Endothelial cell of umbilical vein (primary cell): ENCODE results near the gene MRC2. TPM values are rescaled to one million over a fixed set of nuclear protein-coding genes. Genes with fewer than 3 reads are reported as not detected.

Experiments
- BruUV-seq: library from RNA; stranded (reverse); fragments of 400-500 nt; replicated peaks from 2 replicates; lab custom pipeline; 2021; lab: Mats Ljungman, UMichigan
- CTCF ChIA-PET: fragments of 300-600, 350-600 bp; sonication (Branson Sonifier 250); formaldehyde crosslinking; loops from one replicate; lab custom pipeline; 2021; ENCODE audit warnings: antibody characterized with exemption, inconsistent platforms; lab: Charles Lee
- POLR2A ChIA-PET: fragments of 300-600, 350-600 bp; sonication (Branson Sonifier 250); formaldehyde crosslinking; loops from one replicate; lab custom pipeline; 2021; ENCODE audit warnings: antibody characterized with exemption, inconsistent platforms; lab: Charles Lee
- DNase-seq: peaks from one replicate; pipeline ENCODE4 v3.0.0-alpha.2; 2011; ENCODE audit warnings: low read depth, low spot score
- FAIRE-seq: peaks from 2 replicates; lab custom pipeline; 2011; peaks lifted over from hg19 to GRCh38; lab: Jason Lieb, UNC
- H2AFZ ChIP-seq: 2 replicates; pipeline ENCODE4 v1.6.0; 2012; ENCODE audit warnings: low read depth, low read length, control low read depth, inconsistent platforms
- H3K27ac ChIP-seq: 2 replicates; pipeline ENCODE4 v1.5.1; 2011; ENCODE audit warnings: low read depth, mild to moderate bottlenecking, control low read depth, low read length, moderate library complexity; ENCODE audit not compliant: insufficient read depth
- H3K27me3 ChIP-seq, 2 experiments: 2 replicates each; pipeline versions ENCODE4 v1.6.0 to v1.6.1; 2011; ENCODE audit warnings: low read length in 2 of 2, mixed read lengths in 1 of 2; ENCODE audit not compliant: control insufficient read depth in 2 of 2, insufficient read depth in 2 of 2
- H3K36me3 ChIP-seq, 2 experiments: 2 replicates in 1 of 2; 3 replicates in 1 of 2; pipeline ENCODE4 v1.5.1; 2011; ENCODE audit warnings: low read length in 2 of 2, mild to moderate bottlenecking in 1 of 2, moderate library complexity in 1 of 2; ENCODE audit not compliant: control insufficient read depth in 2 of 2, insufficient read depth in 2 of 2; ENCODE audit errors: extremely low read depth in 1 of 2
- H3K4me1 ChIP-seq: 3 replicates; pipeline ENCODE4 v1.5.1; 2011; ENCODE audit warnings: mild to moderate bottlenecking, low read length; ENCODE audit not compliant: control insufficient read depth, insufficient read depth; ENCODE audit errors: extremely low read depth
- H3K4me2 ChIP-seq: 2 replicates; pipeline ENCODE4 v1.6.1; 2011; ENCODE audit warnings: low read length, control low read depth, mixed read lengths; ENCODE audit not compliant: insufficient read depth
- H3K4me3 ChIP-seq, 3 experiments: fragments of 200-600 bp in 1 of 3; sonication (generic), shearing (Covaris generic) in 1 of 3; replicated peaks in 1 of 3; 2 replicates each; pipeline ENCODE4 v1.5.1; 2011 to 2016; ENCODE audit warnings: control low read depth in 3 of 3, low read length in 3 of 3, mild to moderate bottlenecking in 2 of 3, inconsistent platforms in 1 of 3, low read depth in 1 of 3, moderate library complexity in 1 of 3; ENCODE audit not compliant: insufficient read depth in 1 of 3
- H3K79me2 ChIP-seq: 2 replicates; pipeline ENCODE4 v1.6.0; 2012; ENCODE audit warnings: low read length, inconsistent platforms; ENCODE audit not compliant: control insufficient read depth, insufficient read depth
- H3K9ac ChIP-seq: replicated peaks from 2 replicates; pipeline ENCODE3; 2011; ENCODE audit warnings: low read length, control low read depth; ENCODE audit not compliant: insufficient read depth; ENCODE audit errors: extremely low read depth
- H3K9me1 ChIP-seq: replicated peaks from 3 replicates; pipeline ENCODE4 v1.6.0; 2011; ENCODE audit warnings: mild to moderate bottlenecking, low read length; ENCODE audit not compliant: control insufficient read depth, insufficient read depth; ENCODE audit errors: extremely low read depth
- H3K9me3 ChIP-seq: replicated peaks from 2 replicates; pipeline ENCODE4 v1.5.1; 2012; ENCODE audit warnings: low read length, inconsistent platforms; ENCODE audit not compliant: control insufficient read depth, insufficient read depth
- H4K20me1 ChIP-seq: replicated peaks from 2 replicates; pipeline ENCODE3; 2011; ENCODE audit warnings: mild to moderate bottlenecking, low read length; ENCODE audit not compliant: control insufficient read depth, insufficient read depth; ENCODE audit errors: extremely low read depth
- CTCF ChIP-seq, 2 donors: IDR thresholded peaks; 1 replicate in 1 of 2; 2 replicates in 1 of 2; pipeline ENCODE4 v1.5.1; 2011; ENCODE audit warnings: low read length in 2 of 2, mild to moderate bottlenecking in 2 of 2, moderate library complexity in 2 of 2, control low read depth in 1 of 2, inconsistent platforms in 1 of 2, low read depth in 1 of 2; ENCODE audit not compliant: insufficient read depth in 1 of 2; ENCODE audit errors: extremely low read depth in 1 of 2
- EZH2 ChIP-seq: IDR thresholded peaks from 2 replicates; pipeline ENCODE4 v1.6.1; 2012; ENCODE audit warnings: borderline replicate concordance, low read depth, mild to moderate bottlenecking, moderate library complexity, low read length, inconsistent platforms; ENCODE audit not compliant: severe bottlenecking
- FOS ChIP-seq: IDR thresholded peaks from 2 replicates; pipeline ENCODE4 v1.6.1; 2011; ENCODE audit warnings: mild to moderate bottlenecking, low read length, moderate library complexity, borderline replicate concordance; ENCODE audit not compliant: insufficient read depth
- GATA2 ChIP-seq: IDR thresholded peaks from 2 replicates; pipeline ENCODE4 v1.7.0; 2011; ENCODE audit warnings: low read depth, mild to moderate bottlenecking, moderate library complexity, mixed read lengths, low read length; ENCODE audit not compliant: insufficient read length, insufficient read depth
- JUN ChIP-seq: IDR thresholded peaks from 2 replicates; pipeline ENCODE4 v1.6.1; 2011; ENCODE audit warnings: borderline replicate concordance, low read depth; ENCODE audit not compliant: insufficient read length, insufficient read depth
- MAX ChIP-seq: IDR thresholded peaks from 2 replicates; pipeline ENCODE4 v1.6.1; 2011; ENCODE audit not compliant: insufficient read depth, insufficient read length
- MYC ChIP-seq: IDR thresholded peaks from one replicate; pipeline ENCODE4 v1.6.1; 2011; ENCODE audit warnings: mild to moderate bottlenecking, low read depth, low read length
- POLR2A ChIP-seq: IDR thresholded peaks from 2 replicates; pipeline ENCODE4 v1.6.1; 2012; ENCODE audit warnings: low read depth, mild to moderate bottlenecking, control low read depth, low read length
- POLR2AphosphoS5 ChIP-seq: IDR thresholded peaks from 2 replicates; pipeline ENCODE4 v1.6.1; 2012; ENCODE audit warnings: low read depth, mild to moderate bottlenecking, control low read depth, low read length, moderate library complexity; ENCODE audit not compliant: insufficient read depth
- dilution Hi-C: fragments of 300-500 bp; cut with MboI; formaldehyde crosslinking; loops from one replicate; pipeline ENCODE4 v1.15.0; 2019; ENCODE audit warnings: low sequenced_read_pairs; ENCODE audit not compliant: extremely low pct_ligation_motif_present
- intact Hi-C: fragments of 100-400 bp; cut with micrococcal nuclease; formaldehyde crosslinking; loops from one replicate; pipeline ENCODE4 v1.10.0; 2022
- polyA plus RNA-seq, 4 experiments: library from polyadenylated mRNA; depleted of rRNA in 3 of 4; stranded (reverse) in 3 of 4; unstranded in 1 of 4; fragments of >200 nt; gene quantifications; 2 replicates each; pipeline versions ENCODE4 v1.2.1 to v1.2.3, GENCODE V29; 2011 to 2012; ENCODE audit warnings: missing spikeins in 1 of 4
- total RNA-seq: library from RNA; stranded (reverse); gene quantifications from 2 replicates; pipeline ENCODE4 v1.2.3, GENCODE V29; 2021

The MRC2 gene
- total and polyA plus RNA-seq, 2 donors (not counting 3 experiments of a cell fraction or from before 2014, with no cell fraction given), result 30.6 to 52.7 TPM

DNA sequence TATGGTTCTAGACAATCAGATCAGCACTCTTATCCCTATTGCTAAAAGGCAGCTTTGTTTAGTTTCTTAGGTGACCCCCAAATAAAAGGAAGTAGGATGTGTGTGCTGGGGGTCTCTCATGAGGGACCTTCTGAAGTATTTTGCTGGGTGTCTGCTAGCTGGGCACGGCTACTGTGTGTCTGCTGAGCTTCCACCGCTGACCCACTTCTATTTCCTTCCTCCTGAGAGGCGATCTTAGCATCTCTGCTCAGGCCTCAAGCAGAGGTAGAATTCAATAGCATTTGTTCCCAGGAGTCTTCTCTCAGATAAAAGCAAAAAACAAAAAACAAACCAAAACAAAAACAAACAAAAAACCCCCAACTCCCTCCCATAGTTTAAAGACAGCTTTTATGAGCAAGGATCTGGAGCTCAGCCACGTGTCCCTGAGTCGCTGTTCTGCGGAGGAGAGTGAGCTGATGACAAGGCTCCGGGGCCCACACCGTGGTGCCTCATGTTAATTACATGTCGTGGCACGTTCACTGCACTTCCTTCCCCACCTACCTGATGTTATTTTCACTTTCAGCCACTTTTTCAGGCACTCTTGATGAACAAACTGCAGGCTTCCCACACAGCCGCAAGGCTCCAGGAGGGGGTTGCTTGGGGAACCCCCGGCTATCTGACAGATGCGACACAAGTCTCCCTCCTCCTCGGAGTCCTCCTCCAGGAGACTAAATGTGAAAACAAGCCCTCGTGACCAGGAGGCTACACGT lies 97.1 kb downstream of the MRC2 start:
- CTCF ChIA-PET, result interaction anchor here (1.3 kb wide), 1 partner anchor 10 kb away, joined by 5 read pairs; no protein-coding TSS in a partner anchor
- FAIRE-seq, result no peak
- H2AFZ ChIP-seq, result no peak overlapping the region

More for the DNA sequence above, 97.1 kb downstream of the MRC2 start:
- BruUV-seq, result no TSS peak
- POLR2A ChIA-PET, result no interaction called here
- Histone ChIP-seq H3K79me2 (no peaks in the 10 kb centered on the region), H4K20me1 (no peaks in the 10 kb centered on the region), H3K4me2 (no peak overlapping the region), H3K9me1 (no peaks in the 10 kb centered on the region), H3K27ac (no peak overlapping the region), H3K4me3 (no peak overlapping the region), H3K4me1 (peaks cover 3% of the 10 kb centered on the region), H3K9ac (no peak overlapping the region), H3K27me3 (peaks cover 7 to 9% of the 10 kb centered on the region in 2 experiments), H3K36me3 (no peaks in the 10 kb centered on the region), H3K9me3 (no peaks in the 10 kb centered on the region)
- intact Hi-C loops, result no loop called here
- TF ChIP-seq EZH2, result no peak
- no peak for TF ChIP-seq MYC
- no peak for TF ChIP-seq MAX
- TF ChIP-seq GATA2, result no peak
- TF ChIP-seq JUN, result no peak
- TF ChIP-seq POLR2AphosphoS5, result no peak
- no peak for TF ChIP-seq POLR2A
- TF ChIP-seq FOS, result no peak
- TF ChIP-seq CTCF (IDR thresholded peaks at IDR 0.05; ENCODE audit: extremely low read depth in 1 of 2, insufficient read depth in 1 of 2, low read depth in 1 of 2, low read length in 2 of 2), result no peak
- dilution Hi-C loops, result no loop called here
- DNase-seq, result no peak
